Stimulated activated naive CD4-positive, alpha-beta T cell treated with Interleukin-2 at 50 U/mL for 16 hours (primary cell): ENCODE results near the gene CRABP1.

ENCODE experiments used
- DNase-seq: peaks from one replicate; lab custom pipeline; 2025; lab: John Stamatoyannopoulos, UW

Gene CRABP1

GRCh38 chr15:78340231-78341056 lies at the start of gene CRABP1:
Gene CRABP1 (plus strand): TSS chr15:78340353. CDS start chr15:78340429, 76 bp downstream.
- no peak for DNase-seq

GRCh38 chr15:78291052-78291451 lies 49.1 kb upstream of the CRABP1 start:
- DNase-seq: no peak

GRCh38 chr15:78291698-78292097 lies 48.5 kb upstream of the CRABP1 start:
- DNase-seq: no peak

- DNase-seq: no peak
Observed at GRCh38 chr15:78292219-78292618, 47.9 kb upstream of the CRABP1 start.

GRCh38 chr15:78299101-78299930 lies 40.8 kb upstream of the CRABP1 start, which contains the start of gene SKIC8:
Gene SKIC8 (minus strand): TSS chr15:78299609. CDS start chr15:78295686, 3,923 bp downstream.
- peak; percentile 87 for DNase-seq

GRCh38 chr15:78301326-78301725 lies 38.8 kb upstream of the CRABP1 start:
- no peak for DNase-seq

GRCh38 chr15:78301828-78302227 lies 38.3 kb upstream of the CRABP1 start:
- no peak for DNase-seq

- no peak for DNase-seq
Observed at GRCh38 chr15:78302579-78303312, 37.4 kb upstream of the CRABP1 start.

- DNase-seq: no peak
Observed at GRCh38 chr15:78304216-78305066, 35.7 kb upstream of the CRABP1 start.

- no peak for DNase-seq
Observed at GRCh38 chr15:78306176-78306774, 33.9 kb upstream of the CRABP1 start.

GRCh38 chr15:78307976-78308375 lies 32.2 kb upstream of the CRABP1 start:
- no peak for DNase-seq

- DNase-seq: peak; percentile 21
Observed at GRCh38 chr15:78308422-78309032, 31.6 kb upstream of the CRABP1 start.

GRCh38 chr15:78311292-78311691 lies 28.9 kb upstream of the CRABP1 start:
- no peak for DNase-seq

GRCh38 chr15:78312536-78312935 lies 27.6 kb upstream of the CRABP1 start:
- no peak for DNase-seq

GRCh38 chr15:78312957-78313356 lies 27.2 kb upstream of the CRABP1 start:
- DNase-seq: no peak

GRCh38 chr15:78313383-78313782 lies 26.8 kb upstream of the CRABP1 start:
- DNase-seq: no peak

- DNase-seq: no peak
Observed at GRCh38 chr15:78314181-78314581, 26.0 kb upstream of the CRABP1 start.

GRCh38 chr15:78315686-78316282 lies 24.4 kb upstream of the CRABP1 start:
- no peak for DNase-seq

GRCh38 chr15:78316283-78317083 lies 23.7 kb upstream of the CRABP1 start:
- DNase-seq: no peak
